Calu3 (cell line): ENCODE data around the gene KCNG4. TPM values are rescaled to one million over a fixed set of nuclear protein-coding genes. Genes with fewer than 3 reads are reported as not detected.

Experiments
- BruUV-seq: library from RNA; stranded (reverse); fragments of 400-500 nt; replicated peaks from 2 replicates; lab custom pipeline; 2021; lab: Mats Ljungman, UMichigan
- CTCF ChIA-PET: fragments of 300-600 bp; sonication (Branson Sonifier 250); formaldehyde crosslinking; loops from one replicate; lab custom pipeline; 2022; ENCODE audit warnings: antibody characterized with exemption; lab: Charles Lee
- DNase-seq: peaks from one replicate; pipeline ENCODE4 v3.0.0; 2022
- H3K27ac Mint-ChIP-seq: one replicate; pipeline ENCODE4 v1.8.0; 2022; ENCODE audit warnings: mixed read lengths; ENCODE audit not compliant: unreplicated experiment
- H3K27me3 Mint-ChIP-seq: one replicate; pipeline ENCODE4 v1.8.0; 2022; ENCODE audit warnings: mixed read lengths; ENCODE audit not compliant: unreplicated experiment
- H3K36me3 Mint-ChIP-seq: one replicate; pipeline ENCODE4 v1.8.0; 2022; ENCODE audit warnings: mild to moderate bottlenecking, moderate library complexity, mixed read lengths; ENCODE audit not compliant: insufficient read depth, unreplicated experiment
- H3K4me1 Mint-ChIP-seq: one replicate; pipeline ENCODE4 v1.8.0; 2022; ENCODE audit warnings: mild to moderate bottlenecking, low read depth, mixed read lengths; ENCODE audit not compliant: unreplicated experiment
- H3K4me3 Mint-ChIP-seq: one replicate; pipeline ENCODE4 v1.8.0; 2022; ENCODE audit warnings: mild to moderate bottlenecking, low read depth, moderate library complexity, mixed read lengths; ENCODE audit not compliant: unreplicated experiment
- H3K9me3 Mint-ChIP-seq: one replicate; pipeline ENCODE4 v1.8.0; 2022; ENCODE audit warnings: low read depth, mixed read lengths; ENCODE audit not compliant: unreplicated experiment
- intact Hi-C: fragments of 100-400 bp; cut with micrococcal nuclease; formaldehyde crosslinking; loops from one replicate; pipeline ENCODE4 v1.10.0; 2022; ENCODE audit not compliant: unreplicated experiment
- total RNA-seq: library from RNA; stranded (reverse); gene quantifications from 2 replicates; pipeline ENCODE4 v1.2.3, GENCODE V29; 2022
- TF ChIP-seq, protein P1 (sequence below): fragments of 200-600 bp; IDR thresholded peaks from one replicate; pipeline ENCODE4 v1.8.0; 2022; ENCODE audit warnings: antibody characterized with exemption; ENCODE audit not compliant: unreplicated experiment

The KCNG4 gene
- total RNA-seq, 1 experiment from 2014 or later, result not detected

DNA sequence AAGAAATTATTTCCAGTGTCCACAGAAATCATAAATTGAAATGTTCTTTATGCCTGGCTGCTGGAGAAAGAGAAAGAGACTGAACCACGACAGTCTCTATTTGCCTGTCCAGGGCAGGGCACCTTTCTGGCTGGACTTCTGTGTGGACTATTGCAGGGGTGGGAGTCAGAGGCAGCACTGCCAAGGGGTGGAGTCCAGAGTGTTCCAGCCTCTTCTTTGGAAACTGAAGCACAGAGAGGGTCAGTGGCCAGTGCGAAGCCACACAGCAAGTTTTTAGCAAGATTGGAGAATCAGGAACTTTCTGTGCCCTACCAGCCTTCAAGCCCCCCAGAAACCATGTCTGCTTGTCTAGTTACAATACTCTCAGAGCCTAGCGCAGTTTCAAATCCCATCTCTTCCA lies 15.3 kb downstream of the KCNG4 start:
- CTCF ChIA-PET, result no interaction called here
- peaks cover 28% of the 10 kb centered on the region for H3K27me3 Mint-ChIP-seq
- no peak overlapping the region for H3K27ac Mint-ChIP-seq
- no peak for DNase-seq
- TF ChIP-seq, protein P1, sequence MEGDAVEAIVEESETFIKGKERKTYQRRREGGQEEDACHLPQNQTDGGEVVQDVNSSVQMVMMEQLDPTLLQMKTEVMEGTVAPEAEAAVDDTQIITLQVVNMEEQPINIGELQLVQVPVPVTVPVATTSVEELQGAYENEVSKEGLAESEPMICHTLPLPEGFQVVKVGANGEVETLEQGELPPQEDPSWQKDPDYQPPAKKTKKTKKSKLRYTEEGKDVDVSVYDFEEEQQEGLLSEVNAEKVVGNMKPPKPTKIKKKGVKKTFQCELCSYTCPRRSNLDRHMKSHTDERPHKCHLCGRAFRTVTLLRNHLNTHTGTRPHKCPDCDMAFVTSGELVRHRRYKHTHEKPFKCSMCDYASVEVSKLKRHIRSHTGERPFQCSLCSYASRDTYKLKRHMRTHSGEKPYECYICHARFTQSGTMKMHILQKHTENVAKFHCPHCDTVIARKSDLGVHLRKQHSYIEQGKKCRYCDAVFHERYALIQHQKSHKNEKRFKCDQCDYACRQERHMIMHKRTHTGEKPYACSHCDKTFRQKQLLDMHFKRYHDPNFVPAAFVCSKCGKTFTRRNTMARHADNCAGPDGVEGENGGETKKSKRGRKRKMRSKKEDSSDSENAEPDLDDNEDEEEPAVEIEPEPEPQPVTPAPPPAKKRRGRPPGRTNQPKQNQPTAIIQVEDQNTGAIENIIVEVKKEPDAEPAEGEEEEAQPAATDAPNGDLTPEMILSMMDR, result no peak
- no TSS peak for BruUV-seq
- peaks cover 9% of the 10 kb centered on the region for H3K4me1 Mint-ChIP-seq
- no peaks in the 10 kb centered on the region for H3K36me3 Mint-ChIP-seq
- intact Hi-C loops, result no loop called here
- H3K4me3 Mint-ChIP-seq, result no peak overlapping the region
- no peaks in the 10 kb centered on the region for H3K9me3 Mint-ChIP-seq

DNA sequence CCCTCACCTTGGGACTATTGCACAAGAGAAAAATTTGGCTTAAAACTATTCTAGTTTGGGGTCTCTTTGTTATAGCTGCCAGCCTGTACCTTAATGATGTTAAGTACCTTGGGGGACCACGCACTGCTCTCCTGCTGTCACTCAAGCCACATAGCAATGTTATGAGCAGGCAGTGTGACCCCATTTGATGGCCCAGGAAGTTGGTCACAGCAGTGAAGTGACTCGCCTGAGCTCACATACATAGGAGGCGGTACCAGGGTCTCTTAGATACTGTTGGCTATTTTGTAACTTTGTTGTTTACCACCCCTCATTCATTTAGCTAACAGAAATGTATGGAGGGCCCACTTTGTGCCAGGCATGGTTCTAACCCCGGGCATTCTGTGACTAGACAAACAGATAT lies 16.4 kb downstream of the KCNG4 start:
- no peaks in the 10 kb centered on the region for H3K36me3 Mint-ChIP-seq
- CTCF ChIA-PET, result interaction anchor here (0.6 kb wide), 1 partner anchor 37 kb away, joined by 4 read pairs; the partner anchor contains the start of gene TAF1C
- no TSS peak for BruUV-seq
- H3K4me3 Mint-ChIP-seq, result no peak overlapping the region
- H3K27ac Mint-ChIP-seq, result no peak overlapping the region
- TF ChIP-seq, protein P1, result no peak
- no peaks in the 10 kb centered on the region for H3K9me3 Mint-ChIP-seq
- no peak for DNase-seq
- intact Hi-C loops, result no loop called here
- H3K27me3 Mint-ChIP-seq, result peaks cover 36% of the 10 kb centered on the region
- H3K4me1 Mint-ChIP-seq, result peaks cover 9% of the 10 kb centered on the region

DNA sequence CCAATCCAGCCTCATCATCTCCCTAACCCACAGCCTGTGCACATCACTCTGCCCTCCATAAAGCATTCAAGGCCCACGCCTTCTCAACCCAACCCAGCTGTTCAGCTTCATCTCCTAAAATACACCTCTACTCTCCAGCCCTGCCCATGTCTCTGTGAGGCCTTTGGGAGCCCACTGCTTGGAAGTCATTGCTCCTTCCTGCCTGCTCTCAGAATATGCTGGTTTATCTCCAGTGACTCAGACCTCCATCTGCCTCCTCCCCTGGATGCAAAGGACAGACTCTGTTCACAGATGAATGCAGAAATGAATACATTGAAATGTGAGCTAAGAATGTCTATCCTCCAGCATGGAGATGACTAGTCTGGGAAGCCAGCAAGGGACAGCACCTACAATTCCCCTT lies 19.0 kb downstream of the KCNG4 start:
- peaks cover 56% of the 10 kb centered on the region for H3K27me3 Mint-ChIP-seq
- no TSS peak for BruUV-seq
- H3K27ac Mint-ChIP-seq, result no peak overlapping the region
- DNase-seq, result no peak
- no peak overlapping the region for H3K4me3 Mint-ChIP-seq
- CTCF ChIA-PET, result no interaction called here
- no peaks in the 10 kb centered on the region for H3K36me3 Mint-ChIP-seq
- intact Hi-C loops, result no loop called here
- no peaks in the 10 kb centered on the region for H3K4me1 Mint-ChIP-seq
- H3K9me3 Mint-ChIP-seq, result no peaks in the 10 kb centered on the region
- TF ChIP-seq, protein P1, result no peak

DNA sequence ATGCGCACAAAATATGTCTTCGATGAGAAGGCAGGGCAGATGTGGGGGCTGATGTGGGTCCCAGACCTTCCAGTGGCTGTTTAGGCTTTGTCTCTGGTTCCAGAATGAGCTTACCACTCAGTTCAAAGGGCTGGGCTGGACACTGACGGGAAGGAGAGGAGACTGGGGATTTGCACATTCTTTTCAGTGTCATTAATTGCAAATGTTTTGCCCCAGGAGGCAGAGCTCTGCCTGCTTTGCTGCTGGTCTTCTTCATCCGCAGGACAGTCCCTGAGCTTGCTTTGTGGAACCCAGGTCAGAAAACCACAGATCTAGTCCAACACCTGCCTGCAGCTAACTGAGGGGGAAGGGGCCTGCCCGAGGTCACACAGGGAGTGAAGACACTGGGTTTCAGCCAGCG lies 20.9 kb downstream of the KCNG4 start:
- TF ChIP-seq, protein P1, result no peak
- intact Hi-C loops, result no loop called here
- Mint-ChIP-seq H3K9me3 (no peaks in the 10 kb centered on the region), H3K27ac (no peak overlapping the region), H3K4me1 (no peaks in the 10 kb centered on the region), H3K27me3 (peaks cover 68% of the 10 kb centered on the region), H3K36me3 (no peaks in the 10 kb centered on the region), H3K4me3 (no peak overlapping the region)
- CTCF ChIA-PET, result no interaction called here
- DNase-seq, result no peak
- BruUV-seq, result no TSS peak
